A172 (cell line): ENCODE data around the gene SPECC1. TPM values are rescaled to one million over a fixed set of nuclear protein-coding genes. Genes with fewer than 3 reads are reported as not detected.
"Not testable (repeated sequence)": the region's sequence is repeated elsewhere in the genome, so short reads cannot be mapped to it uniquely, and the experiment has no call there.

Experiments
- DNase-seq: peaks from one replicate; pipeline ENCODE4 v3.0.0-alpha.2; 2015; ENCODE audit warnings: low spot score
- total RNA-seq: library from RNA; depleted of rRNA; stranded (reverse); fragments of >200 nt; shearing (Covaris generic); gene quantifications from 2 replicates; pipeline ENCODE4 v1.2.3, GENCODE V29; 2014

Gene SPECC1
- total RNA-seq, 1 experiment from 2014 or later = 96.6 TPM

GRCh38 chr17:20207262-20207985, 198.3 kb downstream of the SPECC1 start:
- DNase-seq = no peak

DNA sequence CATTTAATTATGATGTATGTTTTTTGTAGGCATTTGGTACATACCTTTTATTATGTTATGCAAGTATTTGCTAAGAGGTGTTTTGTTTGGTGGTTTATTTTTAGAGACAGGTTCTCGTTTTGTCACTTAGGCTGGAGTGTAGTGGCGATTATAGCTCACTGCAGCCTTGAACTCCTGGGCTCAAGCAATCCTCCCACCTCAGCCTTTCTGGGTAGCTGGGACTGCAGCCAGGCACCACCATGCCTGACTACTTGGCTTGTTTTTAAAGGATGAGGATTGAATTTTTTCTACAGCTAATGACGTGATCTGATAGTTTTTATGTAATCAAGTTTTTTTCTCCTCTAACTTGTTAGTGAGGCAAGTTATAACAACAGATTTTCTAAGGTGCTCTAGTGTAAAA, 199.6 kb downstream of the SPECC1 start:
- DNase-seq = no peak

DNA sequence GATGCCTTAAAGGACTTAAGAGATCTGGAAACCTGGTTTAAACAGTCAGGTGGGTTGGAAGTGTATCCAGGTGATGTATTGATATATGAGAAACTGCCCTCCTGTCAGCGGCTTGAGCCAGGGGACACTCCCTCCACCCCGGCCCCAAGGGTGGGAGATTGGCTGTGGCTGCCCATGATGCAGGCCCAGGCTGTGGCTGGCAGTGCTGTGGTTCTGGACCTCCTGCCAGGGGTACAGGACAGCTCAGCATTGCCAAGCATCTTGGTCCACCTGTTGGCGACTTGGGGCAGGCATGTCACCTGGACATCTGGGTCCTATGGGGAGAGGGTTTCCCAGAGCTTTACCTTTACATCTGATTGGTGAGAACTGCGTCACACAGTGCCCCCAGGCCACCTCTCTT, 201.0 kb downstream of the SPECC1 start:
- DNase-seq = no peak

DNA sequence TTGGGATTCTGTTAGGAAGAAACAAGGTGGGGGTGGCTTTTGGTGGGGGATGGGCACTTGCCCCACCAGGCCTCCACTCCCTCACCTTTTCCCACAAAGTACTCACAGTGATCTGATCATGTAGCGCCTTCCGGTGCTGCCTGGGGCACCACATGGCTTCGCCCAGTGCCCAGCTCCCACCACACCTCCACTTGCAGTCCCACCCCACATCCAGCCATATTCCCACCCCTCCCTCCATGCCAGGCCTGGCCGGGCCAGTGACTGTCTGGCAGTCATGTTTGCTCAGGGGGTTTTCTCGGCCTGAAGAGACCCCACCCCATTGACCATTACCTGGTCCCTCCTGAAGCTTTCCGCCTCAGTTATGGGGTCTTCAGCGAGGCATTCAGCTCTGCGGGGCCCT, 201.5 kb downstream of the SPECC1 start:
- DNase-seq = no peak

DNA sequence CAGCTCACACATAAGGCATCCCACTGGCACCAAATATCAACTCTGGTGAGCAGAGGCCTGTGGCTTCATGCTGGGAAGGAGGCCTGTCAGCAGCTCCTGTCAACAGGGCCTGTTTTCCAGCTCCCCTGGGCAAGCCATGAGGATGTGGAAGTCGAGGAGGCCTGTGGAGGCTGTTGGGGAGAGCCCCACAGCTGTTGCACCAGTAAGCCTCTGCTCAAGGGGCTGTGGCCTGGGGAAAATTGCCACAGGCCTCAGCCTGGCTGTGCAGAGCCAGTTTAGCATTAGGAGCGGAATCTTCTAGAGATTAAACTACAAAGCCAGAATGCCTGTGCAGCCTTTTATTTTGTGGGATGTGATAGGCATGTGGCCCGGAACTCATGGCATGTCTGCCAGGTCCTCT, 202.1 kb downstream of the SPECC1 start:
- DNase-seq = no peak

DNA sequence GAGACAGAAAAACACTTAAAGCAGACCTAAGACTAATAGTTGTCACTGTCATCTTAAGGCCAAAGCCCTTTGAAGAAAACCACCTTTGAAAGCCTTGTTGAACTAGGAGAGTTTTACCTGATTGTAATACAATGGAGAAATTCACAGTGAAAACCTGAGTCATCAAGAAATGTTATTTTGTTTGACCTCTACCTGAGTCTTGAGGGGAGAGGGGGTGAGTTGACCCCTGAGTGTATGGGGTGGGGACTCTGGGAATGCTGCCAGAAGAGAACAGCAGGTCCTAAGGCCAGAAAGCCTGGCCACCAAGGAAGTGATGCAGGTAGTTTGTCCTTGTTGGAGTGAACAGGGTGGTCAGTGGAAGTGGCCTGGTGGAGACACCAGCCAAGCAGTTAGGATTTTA, 204.3 kb downstream of the SPECC1 start:
- DNase-seq = no peak

- no peak for DNase-seq
These were observed 205.6 kb downstream of the SPECC1 start for GRCh38 chr17:20214794-20215193.

- no peak for DNase-seq
These were observed 207.1 kb downstream of the SPECC1 start for GRCh38 chr17:20216154-20216815.

DNA sequence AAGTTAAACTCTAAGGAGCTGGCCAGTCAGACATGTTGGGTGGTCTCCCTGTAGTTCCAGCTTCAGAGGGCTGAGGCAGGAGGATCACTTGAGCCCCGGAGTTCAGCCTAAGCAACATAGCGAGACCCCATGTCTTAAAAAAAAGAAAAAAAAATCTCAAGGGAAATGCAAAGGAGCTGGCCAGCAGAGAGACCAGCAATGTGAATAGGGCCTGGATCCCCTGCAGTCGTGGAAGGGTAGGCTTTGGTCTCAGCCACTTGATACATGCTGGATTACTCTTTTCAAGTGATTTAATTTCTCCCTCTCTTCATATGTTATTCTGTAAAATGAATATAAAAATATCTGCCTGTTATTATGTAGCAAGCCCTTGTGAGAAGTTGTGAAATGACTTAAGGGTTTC, 207.7 kb downstream of the SPECC1 start:
- no peak for DNase-seq

- no peak for DNase-seq
These were observed 208.5 kb downstream of the SPECC1 start for GRCh38 chr17:20217677-20218076.

- no peak for DNase-seq
These were observed 209.1 kb downstream of the SPECC1 start for GRCh38 chr17:20218272-20218671.

DNA sequence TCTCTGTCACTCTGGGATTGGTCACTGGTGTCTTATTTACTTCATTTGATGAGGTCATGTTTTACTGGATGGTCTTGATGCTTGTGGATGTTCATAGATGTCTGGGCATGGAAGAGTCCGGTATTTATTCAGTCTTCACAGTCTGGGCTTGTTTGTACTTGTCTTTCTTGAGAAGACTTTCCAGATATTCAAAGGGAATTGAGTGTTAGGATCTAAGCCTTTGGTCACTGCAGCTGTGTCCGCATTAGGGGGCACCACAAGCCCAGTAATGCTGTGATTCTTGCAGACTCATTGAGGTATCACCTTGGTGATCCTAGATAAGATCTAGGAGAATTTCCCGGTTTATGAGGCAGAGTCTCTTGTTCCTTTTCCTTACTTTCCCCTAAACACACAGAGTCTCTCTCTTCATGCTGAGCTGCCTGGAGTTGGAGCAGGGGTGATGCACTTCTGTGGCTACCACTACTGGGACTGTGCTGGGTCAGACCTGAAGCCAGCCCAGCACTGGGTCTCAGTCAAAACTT, 214.7 kb downstream of the SPECC1 start:
- no peak for DNase-seq

DNA sequence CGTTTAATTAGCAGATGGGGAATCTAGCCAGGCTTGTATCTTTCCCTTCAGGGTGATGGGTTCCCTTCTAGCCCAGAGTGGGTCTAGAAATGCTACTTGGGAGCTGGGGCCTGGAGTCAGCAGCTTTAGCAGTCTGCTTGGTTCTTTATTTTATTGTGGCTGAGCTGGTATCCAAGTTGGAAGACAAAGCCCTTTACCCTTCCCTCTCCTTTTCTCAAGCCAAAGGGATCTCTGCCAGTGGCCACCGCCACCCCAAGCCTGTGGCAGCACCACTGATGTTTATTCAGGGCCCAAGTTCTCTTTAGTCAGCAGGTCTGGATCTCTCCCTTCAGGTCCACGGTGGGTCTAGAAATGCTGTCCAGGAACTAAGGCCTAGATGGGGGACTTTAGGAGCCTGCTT, 215.2 kb downstream of the SPECC1 start:
- DNase-seq = no peak

- no peak for DNase-seq
These were observed 216.3 kb downstream of the SPECC1 start for GRCh38 chr17:20225162-20226115.

DNA sequence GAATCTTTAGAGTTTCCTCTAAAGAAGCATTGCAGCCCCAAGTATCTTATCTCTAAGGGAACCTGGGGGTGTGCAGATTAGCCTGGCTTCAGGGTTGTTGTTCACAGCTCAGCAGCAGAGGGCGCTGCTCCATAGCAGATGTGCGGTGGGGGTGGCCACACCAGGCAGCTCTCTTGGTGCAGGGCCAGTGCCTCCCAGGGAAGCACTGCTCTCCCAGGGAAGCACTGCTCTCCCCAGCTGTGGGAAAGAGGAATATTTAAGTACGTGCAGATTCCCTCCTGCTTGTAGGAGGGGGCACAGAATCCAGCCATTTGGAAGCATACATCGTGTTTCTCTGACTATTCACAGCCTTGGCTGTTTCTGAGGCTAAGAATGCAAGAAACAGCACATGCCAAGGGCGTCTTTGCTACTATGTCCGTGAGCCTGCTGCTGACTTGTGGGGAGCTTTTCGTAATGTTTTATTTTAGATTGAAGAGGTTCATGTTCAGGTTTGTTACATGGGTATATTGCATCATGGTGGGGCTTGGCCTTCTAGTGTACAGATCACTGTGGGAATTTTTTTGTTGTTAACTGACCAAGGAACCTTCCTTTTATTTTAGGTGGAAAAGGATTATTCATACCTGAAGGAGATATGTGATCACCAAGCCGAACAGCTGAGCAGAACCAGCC, 217.8 kb downstream of the SPECC1 start:
- peak; percentile 71 for DNase-seq

DNA sequence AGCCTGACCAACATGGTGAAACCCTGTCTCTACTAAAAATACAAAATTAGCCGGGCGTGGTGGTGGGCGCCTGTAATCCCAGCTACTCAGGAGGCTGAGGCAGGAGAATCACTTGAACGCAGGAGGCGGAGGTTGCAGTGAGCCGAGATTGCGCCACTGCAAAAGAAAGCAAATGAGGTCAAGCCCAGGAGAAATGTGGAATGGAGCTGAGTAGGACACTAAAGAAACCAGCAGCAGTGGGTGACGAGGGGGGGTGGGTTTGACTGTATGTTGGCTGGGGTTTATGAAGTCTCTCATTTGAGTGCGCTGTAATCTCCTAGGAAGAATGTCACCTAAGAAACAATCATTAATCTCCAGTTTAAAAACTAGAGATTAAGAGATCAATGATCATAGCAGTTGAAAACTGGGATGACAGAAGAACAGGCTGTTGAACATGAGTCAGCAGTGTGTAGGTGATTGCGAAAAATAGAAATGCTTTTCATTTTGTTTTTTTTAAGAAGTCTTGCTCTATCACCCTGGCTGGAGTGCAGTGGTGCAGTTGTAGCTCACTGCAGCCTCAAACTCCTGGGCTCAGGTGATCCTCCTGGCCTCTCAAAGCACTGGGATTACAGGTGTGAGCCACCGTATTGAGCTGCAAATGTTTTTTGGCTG, 218.7 kb downstream of the SPECC1 start:
- DNase-seq = not testable (repeated sequence)

DNA sequence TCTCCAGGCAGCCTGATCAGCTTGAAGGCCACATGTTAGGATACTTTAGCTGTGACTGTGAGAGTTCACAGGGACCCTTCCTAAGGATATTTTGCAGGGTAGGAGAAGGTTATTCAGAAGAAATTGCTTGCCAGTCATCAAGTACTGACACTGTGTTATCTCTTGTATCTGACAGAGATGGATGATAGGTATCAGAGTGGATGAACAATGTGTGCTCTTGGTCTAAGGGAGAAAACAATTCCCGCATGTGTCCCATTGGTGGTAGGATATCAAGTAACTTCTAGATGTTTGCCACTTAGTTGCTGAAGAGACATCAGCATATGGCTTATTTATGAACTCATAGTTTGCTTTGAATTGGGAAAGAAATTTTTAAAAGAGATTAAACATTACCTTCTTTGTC, 219.3 kb downstream of the SPECC1 start:
- DNase-seq = no peak

DNA sequence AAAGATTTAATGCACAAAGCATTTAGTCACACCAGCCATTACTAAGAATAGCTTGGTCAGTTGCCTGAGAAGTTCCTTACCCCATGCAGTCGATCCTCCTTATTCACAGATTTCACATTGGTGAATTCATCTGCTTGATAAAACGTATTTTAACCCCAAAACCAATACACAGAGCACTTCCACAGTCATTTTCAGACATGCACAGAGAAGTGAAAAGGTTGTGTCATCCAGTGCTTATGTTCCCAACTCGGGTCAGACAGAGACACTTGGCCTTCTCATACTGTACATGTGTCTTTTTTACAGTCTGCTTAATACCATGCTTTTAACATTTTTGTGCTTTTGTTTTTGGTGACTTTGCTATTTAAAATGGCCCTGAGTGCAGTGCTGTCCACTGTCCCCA, 219.7 kb downstream of the SPECC1 start:
- no peak for DNase-seq

GRCh38 chr17:20230924-20231323, 221.8 kb downstream of the SPECC1 start:
- DNase-seq = no peak

GRCh38 chr17:20232611-20233010, 223.5 kb downstream of the SPECC1 start:
- DNase-seq = no peak

- no peak for DNase-seq
These were observed 225.1 kb downstream of the SPECC1 start for GRCh38 chr17:20234276-20234675.
